DMS153 treated with DMSO at 0.1 percent for 48 hours (cell line): ENCODE results near the gene SEM1.
"Not testable (repeated sequence)": the region's sequence is repeated elsewhere in the genome, so short reads cannot be mapped to it uniquely, and the experiment has no call there.

Source experiments
- DNase-seq: peaks from one replicate; lab custom pipeline; 2025; ENCODE audit not compliant: unreplicated experiment; lab: John Stamatoyannopoulos, UW

SEM1 gene

GRCh38 chr7:96709381-96710228 is at the start of gene SEM1:
TSS of gene SEM1 (minus strand) at chr7:96709846. CDS start at chr7:96709763, 83 bp downstream.
- peak; percentile 86 for DNase-seq

DNA sequence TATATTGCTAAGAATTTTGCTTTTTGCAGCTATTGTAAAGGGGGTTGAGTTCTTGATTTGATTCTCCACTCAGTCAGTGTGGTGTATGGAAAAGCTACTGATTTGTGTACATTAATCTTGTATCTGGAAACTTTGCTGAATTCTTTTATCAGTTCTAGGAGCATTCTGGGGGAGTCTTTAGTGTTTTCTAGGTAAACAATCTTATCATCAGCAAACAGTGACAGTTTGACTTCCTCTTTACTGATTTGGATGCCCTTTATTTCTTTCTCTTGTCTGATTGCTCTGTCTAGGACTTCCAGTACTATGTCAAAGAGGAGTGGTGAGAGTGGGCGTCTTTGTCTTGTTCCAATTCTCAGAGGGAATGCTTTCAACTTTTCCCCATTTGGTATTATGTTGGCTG is 48.2 kb upstream of the SEM1 start:
- not testable (repeated sequence) for DNase-seq

- DNase-seq = no peak
Measured at GRCh38 chr7:96747418-96747940, 37.8 kb upstream of the SEM1 start.

DNA sequence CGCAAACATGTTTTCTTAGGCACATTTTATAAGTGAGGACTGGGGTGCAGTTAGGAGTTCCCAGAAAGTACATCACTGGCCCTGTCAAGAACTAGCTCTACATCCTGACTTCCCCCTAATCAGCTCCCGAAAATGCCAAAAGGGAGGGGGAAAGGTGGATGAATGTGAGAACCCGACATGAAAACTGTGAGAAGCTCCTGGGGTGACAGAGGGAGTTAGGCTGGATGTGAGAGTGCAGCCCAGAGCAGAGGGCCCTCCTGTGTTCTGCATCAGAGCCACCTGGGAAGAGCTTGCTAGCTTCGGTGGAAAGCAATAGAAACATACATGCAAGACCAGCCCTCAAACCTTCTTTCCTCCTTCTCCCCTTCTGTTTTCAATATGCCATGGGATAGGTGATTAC is 30.5 kb upstream of the SEM1 start:
- no peak for DNase-seq

DNA sequence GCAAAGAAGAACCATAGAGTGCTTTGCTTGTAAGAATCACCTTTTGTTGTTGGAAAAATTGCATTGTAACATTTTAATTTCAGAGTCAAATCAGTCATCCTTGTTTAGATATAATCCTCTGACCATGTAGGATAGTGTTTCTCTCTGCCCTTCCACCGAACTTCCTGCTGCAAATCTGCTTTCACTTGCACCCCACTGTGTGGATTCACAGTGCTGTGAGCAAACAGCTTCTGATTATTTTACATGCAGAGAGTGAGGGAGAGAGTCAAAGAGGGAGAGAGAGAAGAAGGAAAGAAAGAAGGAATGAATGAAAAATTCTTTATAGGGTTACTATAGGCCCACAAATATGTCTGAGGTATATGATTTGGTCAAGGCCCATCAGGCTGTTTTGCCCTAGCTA is 30.0 kb upstream of the SEM1 start:
- DNase-seq = no peak

- no peak for DNase-seq
Measured at GRCh38 chr7:96739167-96739566, 29.5 kb upstream of the SEM1 start.

DNA sequence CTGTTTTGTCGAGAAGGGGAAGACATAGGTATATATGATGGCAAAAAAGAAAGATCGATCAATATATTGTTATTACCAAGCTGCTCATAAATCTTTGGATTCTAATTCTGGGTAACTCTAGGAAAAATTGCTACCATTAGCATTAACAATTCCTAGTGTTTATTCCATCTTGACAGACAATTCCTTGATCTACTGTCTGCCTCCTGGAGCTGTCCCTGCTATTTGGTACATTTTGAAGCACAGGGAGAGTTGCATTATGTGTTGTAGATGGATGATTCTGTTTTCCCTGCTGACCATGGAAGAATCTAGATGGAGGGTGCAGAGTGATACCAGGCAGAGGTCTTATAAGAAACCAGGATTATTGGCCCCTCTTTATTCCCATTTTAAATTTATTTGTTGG is 29.1 kb upstream of the SEM1 start:
- DNase-seq = no peak

GRCh38 chr7:96737545-96738050 is 28.0 kb upstream of the SEM1 start:
- no peak for DNase-seq

DNA sequence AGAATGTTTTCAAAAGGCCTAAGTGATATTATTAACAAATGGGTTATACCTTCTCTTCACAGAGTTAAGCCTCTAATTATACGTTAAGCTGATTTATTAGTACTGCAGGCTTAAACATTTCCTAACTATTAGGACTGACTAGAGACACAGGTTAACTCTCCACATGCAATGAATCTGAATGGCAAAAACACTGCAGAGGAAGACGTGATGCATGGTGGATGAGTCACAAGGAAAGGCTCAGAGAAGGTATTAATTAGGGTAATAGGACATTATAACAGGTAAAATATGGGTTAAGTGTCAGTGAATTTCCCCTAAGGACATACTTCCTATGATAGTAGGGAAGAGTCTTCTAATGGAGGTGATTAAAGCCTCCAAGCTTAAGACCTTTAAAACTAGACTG is 24.7 kb upstream of the SEM1 start:
- DNase-seq = no peak

DNA sequence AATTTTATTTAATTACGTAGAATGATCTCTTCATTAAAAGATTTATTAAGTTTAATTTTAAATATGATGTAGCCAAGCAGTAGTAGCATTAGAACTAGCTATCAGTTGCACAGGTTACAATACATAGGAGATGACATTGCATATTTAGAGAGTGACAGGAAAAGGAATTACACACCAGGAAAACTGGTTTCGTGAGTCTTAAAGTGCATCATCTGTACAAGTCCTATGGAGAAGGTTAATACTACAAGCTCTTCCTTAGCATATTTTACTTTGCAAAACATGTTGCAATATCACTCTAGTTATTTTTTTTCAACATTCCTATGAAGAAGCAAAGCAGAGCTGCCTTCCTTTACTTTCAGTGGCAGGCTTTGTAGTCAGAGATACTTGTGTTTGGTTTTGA is 20.2 kb upstream of the SEM1 start:
- no peak for DNase-seq

DNA sequence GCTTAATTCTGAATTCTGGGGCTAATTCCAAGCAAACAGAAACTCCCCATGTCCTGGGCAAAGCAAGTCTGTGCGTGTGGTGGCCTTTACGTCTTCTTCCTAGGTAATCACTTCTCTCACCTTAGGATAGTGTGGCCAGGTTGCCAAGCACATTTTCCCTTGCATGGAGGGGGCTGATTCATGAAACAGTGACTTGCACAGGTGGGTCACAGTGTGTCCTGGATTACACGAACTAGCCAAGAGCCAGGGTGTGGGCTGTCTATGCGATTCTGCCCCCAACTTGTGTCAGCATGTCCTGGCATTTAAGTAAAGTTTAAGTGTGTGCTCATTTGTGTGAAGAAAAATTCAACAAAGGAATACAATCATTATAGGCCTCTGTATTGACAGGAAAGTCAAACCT is 18.5 kb upstream of the SEM1 start:
- no peak for DNase-seq

DNA sequence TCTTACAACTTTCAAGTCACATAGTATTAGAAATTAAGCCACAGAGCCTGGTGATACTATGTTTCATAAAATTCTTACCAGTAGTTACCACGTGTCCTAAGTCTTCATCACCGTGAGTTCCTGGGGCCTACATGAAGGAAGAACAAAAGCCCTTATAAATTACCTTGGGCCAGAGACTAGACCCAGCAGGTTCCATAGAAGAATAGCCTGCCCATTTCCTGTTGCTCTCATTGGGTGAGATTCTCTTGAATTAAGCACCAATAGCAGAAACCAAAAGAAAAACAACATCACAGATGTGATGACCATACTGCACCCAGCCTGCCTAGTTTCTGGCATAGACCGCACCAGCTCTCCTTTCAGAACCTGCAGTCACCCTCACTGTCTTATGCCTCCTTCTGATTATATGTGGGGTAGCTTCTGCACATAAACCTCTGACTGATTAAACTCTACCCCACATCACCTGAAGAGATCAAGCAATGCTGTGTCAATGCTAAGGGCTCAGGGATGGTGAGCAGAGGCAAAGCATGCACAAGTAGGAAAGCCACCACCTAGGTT is 18.0 kb upstream of the SEM1 start:
- no peak for DNase-seq

DNA sequence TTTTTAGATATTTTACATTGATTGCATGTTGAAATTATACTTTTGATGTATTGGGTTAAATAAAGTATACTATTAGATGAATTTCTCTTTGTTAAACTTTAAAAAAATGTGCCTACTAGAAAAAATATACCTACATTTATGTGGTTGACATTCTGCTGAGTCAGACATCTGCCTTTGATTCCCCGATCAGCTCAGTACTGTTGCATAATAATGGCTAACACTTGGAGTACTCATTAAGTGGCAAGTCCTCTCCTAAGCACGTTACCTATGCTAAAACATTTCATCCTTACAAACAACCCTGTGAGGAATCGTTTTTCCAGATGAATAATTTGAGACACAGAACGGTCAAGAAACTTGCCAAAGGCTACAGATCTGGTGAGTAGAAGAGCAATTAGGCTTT is 14.0 kb upstream of the SEM1 start:
- DNase-seq = no peak

- DNase-seq = not testable (repeated sequence)
Measured at GRCh38 chr7:96722928-96723327, 13.3 kb upstream of the SEM1 start.

DNA sequence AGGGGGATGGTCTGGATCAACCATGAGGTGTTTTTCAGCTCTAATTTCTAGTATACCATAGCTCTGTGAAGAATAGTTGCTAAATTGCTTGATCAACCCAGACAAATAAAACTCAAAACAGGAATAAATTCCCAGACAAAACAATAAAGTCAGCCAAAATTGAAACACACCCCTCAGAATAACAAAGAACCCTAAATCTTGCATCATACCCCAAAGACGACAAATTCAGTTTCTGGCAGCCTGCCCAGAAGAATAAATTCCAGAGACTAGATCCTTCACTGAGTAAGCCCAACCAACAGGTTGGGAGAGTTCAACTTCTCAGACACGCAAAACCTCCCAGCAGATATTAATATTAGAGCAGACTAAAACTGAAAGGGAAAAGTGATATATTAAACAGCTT is 11.2 kb upstream of the SEM1 start:
- DNase-seq = no peak

GRCh38 chr7:96719164-96719563 is 9.5 kb upstream of the SEM1 start:
- no peak for DNase-seq

- DNase-seq = no peak
Measured at GRCh38 chr7:96718107-96719003, 8.7 kb upstream of the SEM1 start.

GRCh38 chr7:96713037-96713436 is 3.4 kb upstream of the SEM1 start:
- DNase-seq = no peak

DNA sequence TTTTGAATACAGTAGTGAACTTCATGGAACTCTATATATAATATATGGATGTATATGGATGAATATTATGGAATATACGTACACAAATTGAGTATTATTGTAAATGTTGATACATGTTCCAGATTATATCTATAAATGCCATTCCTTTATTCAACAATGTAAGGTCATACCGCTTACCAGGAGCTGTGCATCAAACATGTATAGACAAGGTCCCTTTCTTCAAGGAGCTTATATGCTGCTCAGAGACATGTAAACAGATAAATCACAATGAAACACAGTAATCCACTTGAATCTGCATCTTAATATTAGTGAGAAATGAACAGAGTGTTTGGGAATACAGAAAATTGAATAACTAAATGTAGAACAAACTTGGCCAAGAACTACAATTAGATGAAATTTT is 898 bp upstream of the SEM1 start:
- no peak for DNase-seq

GRCh38 chr7:96708872-96709271 is 774 bp downstream of the SEM1 start:
- DNase-seq = no peak
